HG02970 (cell line): ENCODE data around the gene ZNF648.
"Not testable (repeated sequence)": the region's sequence is repeated elsewhere in the genome, so short reads cannot be mapped to it uniquely, and the experiment has no call there.

Experiments used
- ATAC-seq: cut with Tn5 transposase; IDR thresholded peaks from one replicate; pipeline ENCODE4 v1.9.1; 2021; ENCODE audit warnings: mild to moderate bottlenecking, moderate library complexity, moderate number of reproducible peaks; ENCODE audit not compliant: unreplicated experiment, low FRiP score

Gene ZNF648

GRCh38 chr1:182080040-182080439, 18.5 kb upstream of the ZNF648 start:
- ATAC-seq = no peak

- ATAC-seq = no peak
Measured at GRCh38 chr1:182071924-182072323, 10.4 kb upstream of the ZNF648 start.

GRCh38 chr1:182069028-182069466, 7.5 kb upstream of the ZNF648 start:
- no peak for ATAC-seq

- no peak for ATAC-seq
Measured at GRCh38 chr1:182066934-182067333, 5.4 kb upstream of the ZNF648 start.

- ATAC-seq = no peak
Measured at GRCh38 chr1:182065126-182065845, 3.8 kb upstream of the ZNF648 start.

- no peak for ATAC-seq
Measured at GRCh38 chr1:182064611-182065010, 3.1 kb upstream of the ZNF648 start.

GRCh38 chr1:182062223-182062622, 711 bp upstream of the ZNF648 start:
- no peak for ATAC-seq

- ATAC-seq = no peak
Measured at GRCh38 chr1:182060877-182061276, 635 bp downstream of the ZNF648 start.

- ATAC-seq = no peak
Measured at GRCh38 chr1:182059936-182060335, 1.6 kb downstream of the ZNF648 start.

- ATAC-seq = no peak
Measured at GRCh38 chr1:182056601-182057366, 4.7 kb downstream of the ZNF648 start.

GRCh38 chr1:182054698-182055326, 6.7 kb downstream of the ZNF648 start:
- no peak for ATAC-seq

- no peak for ATAC-seq
Measured at GRCh38 chr1:182052355-182052754, 9.2 kb downstream of the ZNF648 start.

- ATAC-seq = no peak
Measured at GRCh38 chr1:182051938-182052337, 9.6 kb downstream of the ZNF648 start.

GRCh38 chr1:182050481-182051448, 10.7 kb downstream of the ZNF648 start:
- no peak for ATAC-seq

- ATAC-seq = no peak
Measured at GRCh38 chr1:182048562-182048961, 12.9 kb downstream of the ZNF648 start.

- no peak for ATAC-seq
Measured at GRCh38 chr1:182046763-182047162, 14.7 kb downstream of the ZNF648 start.

- not testable (repeated sequence) for ATAC-seq
Measured at GRCh38 chr1:182045481-182045880, 16.0 kb downstream of the ZNF648 start.

- no peak for ATAC-seq
Measured at GRCh38 chr1:182041615-182042014, 19.9 kb downstream of the ZNF648 start.

GRCh38 chr1:182038220-182038619, 23.3 kb downstream of the ZNF648 start:
- ATAC-seq = no peak

- no peak for ATAC-seq
Measured at GRCh38 chr1:182035097-182035770, 26.3 kb downstream of the ZNF648 start.
